Measurements from ENCODE around the gene KAZN.

Gene KAZN

DNA sequence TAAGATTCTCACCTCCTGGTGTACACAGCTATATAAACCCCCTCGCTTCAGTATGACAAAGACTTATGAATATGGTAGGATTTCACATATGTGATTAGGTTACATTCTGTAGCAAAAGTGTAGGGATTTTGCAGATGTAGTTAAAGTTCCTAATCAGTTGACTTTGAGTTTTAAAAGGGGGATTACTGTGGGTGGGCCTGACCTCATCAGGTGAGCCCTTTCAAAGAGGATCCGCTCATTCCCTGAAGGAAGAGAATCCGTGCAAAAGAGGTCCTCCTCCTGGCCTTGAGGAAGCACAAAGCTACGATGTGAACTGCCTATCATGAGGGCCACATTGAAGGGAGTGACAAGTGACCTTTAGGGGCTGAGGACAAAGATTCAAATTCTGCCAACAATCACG, 30.6 kb upstream of the KAZN start:
- Histone ChIP-seq H3K27ac (ENCODE audit: low read depth, low read length, poor library complexity, severe bottlenecking) (no peak overlapping the region), H3F3A (ENCODE audit: insufficient read depth, low read length) (no peaks in the 10 kb centered on the region), H3K79me2 (ENCODE audit: insufficient read depth, low read length) (no peaks in the 10 kb centered on the region), H3K27me3 (ENCODE audit: insufficient read depth, low read length) (0 out of 2 replicates have a peak, but pooled peaks cover 4% of the 10 kb centered on the region), H3K4me2 (ENCODE audit: low read length) (no peak overlapping the region), H3K9me3 (ENCODE audit: low read length) (no peaks in the 10 kb centered on the region), H4K20me1 (ENCODE audit: insufficient read depth, low read length) (no peaks in the 10 kb centered on the region), H2AFZ (ENCODE audit: low read length) (no peak overlapping the region), H3K36me3 (ENCODE audit: insufficient read depth, low read length) (no peaks in the 10 kb centered on the region), H3K4me1 (ENCODE audit: insufficient read depth, low read length, severe bottlenecking) (no peaks in the 10 kb centered on the region), H3K9ac (ENCODE audit: low read length) (no peak overlapping the region), H3K9me2 (ENCODE audit: low read depth, low read length) (no peaks in the 10 kb centered on the region), H3K4me3 (ENCODE audit: low read depth, low read length, poor library complexity, severe bottlenecking) (no peak overlapping the region)
- TF ChIP-seq EZH2 (IDR thresholded peaks at IDR 0.05; ENCODE audit: borderline replicate concordance, low read length) (no peak), CTCF (IDR thresholded peaks at IDR 0.05; ENCODE audit: low read length) (no peak)

DNA sequence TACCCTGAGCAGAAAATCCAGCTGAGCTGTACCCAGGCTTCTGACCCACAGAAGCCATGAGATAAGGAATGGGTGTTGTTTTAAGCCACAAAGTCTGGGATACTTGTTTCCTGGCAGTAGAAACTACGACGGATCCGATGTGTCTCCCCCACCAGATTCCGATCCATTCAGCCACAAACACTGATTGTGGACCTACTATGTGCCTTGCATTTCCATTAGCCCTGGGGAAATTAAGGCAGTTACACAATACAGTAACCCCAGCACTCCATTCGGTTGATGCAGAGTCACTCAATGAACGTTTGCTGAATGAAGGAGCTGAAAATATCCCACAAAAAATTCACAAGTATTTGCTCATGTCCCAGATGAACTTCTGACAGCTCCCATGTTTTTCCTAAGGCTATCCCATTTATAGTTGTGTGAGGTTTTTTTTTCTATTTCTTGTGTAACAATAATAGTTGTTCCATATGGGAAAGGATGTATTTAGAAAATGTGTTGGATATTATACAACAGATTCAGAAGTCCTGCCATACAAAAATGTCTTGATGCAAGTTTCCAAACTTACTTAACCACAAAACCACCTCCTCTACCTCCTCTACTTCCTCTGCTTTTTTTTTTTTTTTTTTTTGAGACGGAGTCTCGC, 29.6 kb upstream of the KAZN start:
- H3K79me2 ChIP-seq (ENCODE audit: insufficient read depth, low read length) = no peaks in the 10 kb centered on the region
- H3K4me1 ChIP-seq (ENCODE audit: insufficient read depth, low read length, severe bottlenecking) = no peaks in the 10 kb centered on the region
- no peak overlapping the region for H3K9ac ChIP-seq (ENCODE audit: low read length)
- no peaks in the 10 kb centered on the region for H3K36me3 ChIP-seq (ENCODE audit: insufficient read depth, low read length)
- H3K4me2 ChIP-seq (ENCODE audit: low read length) = no peak overlapping the region
- no peak for TF ChIP-seq CTCF (IDR thresholded peaks at IDR 0.05; ENCODE audit: low read length)
- no peak for TF ChIP-seq EZH2 (IDR thresholded peaks at IDR 0.05; ENCODE audit: borderline replicate concordance, low read length)
- no peak overlapping the region for H3K4me3 ChIP-seq (ENCODE audit: low read depth, low read length, poor library complexity, severe bottlenecking)
- 0 out of 2 replicates have a peak, but pooled peaks cover 4% of the 10 kb centered on the region for H3K27me3 ChIP-seq (ENCODE audit: insufficient read depth, low read length)
- no peaks in the 10 kb centered on the region for H3K9me2 ChIP-seq (ENCODE audit: low read depth, low read length)
- H2AFZ ChIP-seq (ENCODE audit: low read length) = no peak overlapping the region
- no peaks in the 10 kb centered on the region for H4K20me1 ChIP-seq (ENCODE audit: insufficient read depth, low read length)
- no peaks in the 10 kb centered on the region for H3F3A ChIP-seq (ENCODE audit: insufficient read depth, low read length)
- no peaks in the 10 kb centered on the region for H3K9me3 ChIP-seq (ENCODE audit: low read length)
- no peak overlapping the region for H3K27ac ChIP-seq (ENCODE audit: low read depth, low read length, poor library complexity, severe bottlenecking)

DNA sequence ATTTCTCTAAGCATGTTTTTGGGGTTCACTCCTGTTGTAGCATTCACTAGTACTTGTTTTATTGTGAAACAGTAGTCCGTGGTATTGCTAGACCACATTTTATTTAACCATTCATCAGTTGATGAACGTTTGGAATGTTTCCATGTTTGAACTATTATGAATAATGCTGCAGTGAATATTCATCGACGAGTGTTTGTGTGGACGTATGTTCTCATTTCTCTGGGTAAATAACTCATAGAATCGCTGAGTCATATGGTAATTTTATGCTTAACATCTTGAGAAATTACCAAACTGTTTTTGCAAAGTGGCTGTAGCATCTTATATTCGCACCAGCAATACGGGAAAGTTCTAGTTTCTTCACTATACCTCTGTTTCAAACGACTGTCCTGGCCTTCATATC, 28.0 kb upstream of the KAZN start:
- Histone ChIP-seq H3K4me1 (ENCODE audit: insufficient read depth, low read length, severe bottlenecking) (no peaks in the 10 kb centered on the region), H3K36me3 (ENCODE audit: insufficient read depth, low read length) (no peaks in the 10 kb centered on the region)
- no peak for TF ChIP-seq CTCF (IDR thresholded peaks at IDR 0.05; ENCODE audit: low read length)
- TF ChIP-seq EZH2 (IDR thresholded peaks at IDR 0.05; ENCODE audit: borderline replicate concordance, low read length) = no peak

More for the DNA sequence above, 28.0 kb upstream of the KAZN start:
- no peak overlapping the region for H3K4me2 ChIP-seq (ENCODE audit: low read length)
- H2AFZ ChIP-seq (ENCODE audit: low read length) = no peak overlapping the region
- H3K27ac ChIP-seq (ENCODE audit: low read depth, low read length, poor library complexity, severe bottlenecking) = no peak overlapping the region
- H3K9ac ChIP-seq (ENCODE audit: low read length) = no peak overlapping the region
- H3K79me2 ChIP-seq (ENCODE audit: insufficient read depth, low read length) = no peaks in the 10 kb centered on the region
- no peaks in the 10 kb centered on the region for H3K9me2 ChIP-seq (ENCODE audit: low read depth, low read length)
- no peak overlapping the region for H3K4me3 ChIP-seq (ENCODE audit: low read depth, low read length, poor library complexity, severe bottlenecking)
- no peaks in the 10 kb centered on the region for H3F3A ChIP-seq (ENCODE audit: insufficient read depth, low read length)
- H3K27me3 ChIP-seq (ENCODE audit: insufficient read depth, low read length) = peaks cover 4% of the 10 kb centered on the region; the same call in 1 of the 2 replicates
- H4K20me1 ChIP-seq (ENCODE audit: insufficient read depth, low read length) = no peaks in the 10 kb centered on the region
- no peaks in the 10 kb centered on the region for H3K9me3 ChIP-seq (ENCODE audit: low read length)
